NT2/D1 (cell line): ENCODE results near the gene DYRK3.

Experiments
- SUZ12 ChIP-seq: IDR thresholded peaks from 2 replicates; pipeline ENCODE4 v1.6.1; 2011; ENCODE audit not compliant: insufficient read length, insufficient read depth; ENCODE audit errors: extremely low read depth
- YY1 ChIP-seq: IDR thresholded peaks from 2 replicates; pipeline ENCODE4 v1.6.1; 2011; ENCODE audit not compliant: insufficient read length, insufficient read depth
- ZNF274 ChIP-seq: IDR thresholded peaks from 2 replicates; pipeline ENCODE4 v1.6.1; 2011; ENCODE audit warnings: mild to moderate bottlenecking, low read depth, low read length

DNA sequence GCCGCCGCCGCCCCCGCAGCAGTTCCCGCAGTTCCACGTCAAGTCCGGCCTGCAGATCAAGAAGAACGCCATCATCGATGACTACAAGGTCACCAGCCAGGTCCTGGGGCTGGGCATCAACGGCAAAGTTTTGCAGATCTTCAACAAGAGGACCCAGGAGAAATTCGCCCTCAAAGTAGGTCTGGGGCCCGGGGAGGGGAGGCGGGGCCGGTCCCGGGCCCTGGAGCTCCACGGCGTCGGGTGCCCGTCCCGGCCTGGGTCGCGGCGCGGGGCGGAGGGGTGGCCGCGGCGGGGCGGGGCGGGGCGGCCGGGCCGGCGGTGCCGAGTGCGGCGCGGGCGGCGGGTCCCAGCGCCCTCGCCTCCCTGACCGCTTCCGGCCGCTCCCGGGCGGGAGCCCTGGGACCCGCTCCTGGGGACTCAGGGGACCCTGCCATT lies 50.0 kb downstream of the DYRK3 start:
- no peak for TF ChIP-seq YY1
- TF ChIP-seq ZNF274 = no peak
- TF ChIP-seq SUZ12 = no peak
